Stomach (tissue), 9 donors: ENCODE measurements around the gene ZBTB7A. TPM values are rescaled to one million over a fixed set of nuclear protein-coding genes. Genes with fewer than 3 reads are reported as not detected.
"Not testable (repeated sequence)": the region's sequence is repeated elsewhere in the genome, so short reads cannot be mapped to it uniquely, and the experiment has no call there.

Experiments used
- DNase-seq, 2 donors: peaks; one replicate each; pipeline versions ENCODE4 v3.0.0 to v3.0.0-alpha.2; 2013 to 2019
- H3K27ac ChIP-seq, 5 donors: fragments of 200-600 bp in 4 of 5; sonication (generic) in 4 of 5; one replicate each; pipeline ENCODE4 v1.5.1; 2013 to 2019; ENCODE audit warnings: mild to moderate bottlenecking in 1 of 5, moderate library complexity in 1 of 5
- H3K27me3 ChIP-seq, 3 donors: fragments of 200-600 bp; sonication (generic); one replicate each; pipeline ENCODE4 v1.5.1; 2017 to 2019; ENCODE audit warnings: mixed run types in 1 of 3
- H3K36me3 ChIP-seq, 4 donors: fragments of 200-600 bp; sonication (generic); 1 replicate in 3 of 4; 2 replicates in 1 of 4; pipeline ENCODE4 v1.5.1; 2016 to 2019
- H3K4me1 ChIP-seq, 4 donors: fragments of 200-600 bp; sonication (generic); one replicate each; pipeline ENCODE4 v1.5.1; 2016 to 2019
- H3K4me3 ChIP-seq, 4 donors: fragments of 200-600 bp; sonication (generic) in 3 of 4; one replicate each; pipeline ENCODE4 v1.5.1; 2016 to 2019; ENCODE audit warnings: mild to moderate bottlenecking in 1 of 4
- H3K9me3 ChIP-seq, 4 donors: fragments of 200-600 bp; sonication (generic); one replicate each; pipeline ENCODE4 v1.5.1; 2016 to 2019
- CTCF ChIP-seq, 7 experiments: fragments of 450-650 bp in 4 of 7; fragments of 200-600 bp in 3 of 7; sonication (generic) in 3 of 7; IDR thresholded peaks; one replicate each; pipeline ENCODE4 v1.5.1; 2016 to 2019; ENCODE audit warnings: antibody characterized with exemption in 7 of 7, control low read depth in 2 of 7, mild to moderate bottlenecking in 1 of 7
- EP300 ChIP-seq: sonication (generic); formaldehyde crosslinking; IDR thresholded peaks from one replicate; pipeline ENCODE4 v1.6.1; 2017; ENCODE audit warnings: antibody characterized with exemption
- POLR2A ChIP-seq, 4 donors: fragments of 450-650 bp; IDR thresholded peaks; one replicate each; pipeline ENCODE4 v1.6.1; 2016; ENCODE audit warnings: antibody characterized with exemption in 4 of 4, control low read depth in 2 of 4, mild to moderate bottlenecking in 1 of 4, moderate library complexity in 1 of 4
- POLR2AphosphoS5 ChIP-seq, 3 donors: sonication (generic); formaldehyde crosslinking; IDR thresholded peaks; one replicate each; pipeline ENCODE4 v1.6.1; 2016; ENCODE audit warnings: antibody characterized with exemption in 3 of 3
- WGBS, 5 donors: extraction: QIAGEN DNeasy Blood & Tissue Kit in 3 of 5; methylation state at CpG; one replicate each; pipeline versions ENCODE4 v1.1.5 to v1.1.7; 2013 to 2018; 5-methylcytosine and 5-hydroxymethylcytosine counted together
- intact Hi-C: fragments of 100-400 bp; cut with DNase I; formaldehyde crosslinking; loops from one replicate; pipeline ENCODE4 v1.15.1; 2023; ENCODE audit warnings: low total_unique reads
- polyA plus RNA-seq, 3 donors: library from polyadenylated mRNA; stranded (reverse); fragments of 200-250 nt; gene quantifications; one replicate each; pipeline ENCODE4 v1.2.3, GENCODE V29; 2013
- total RNA-seq, 5 donors: library from RNA; depleted of rRNA; stranded (reverse); fragments of >200 nt; gene quantifications; one replicate each; pipeline versions ENCODE4 v1.1.0 to v1.2.3, GENCODE V29; 2014 to 2016
- donor health status: healthy with polysubstance abuse.
- donor health status: Bipolar disorder and iron deficiency.
- donor health status: healthy.

Gene ZBTB7A
- total and polyA plus RNA-seq, 8 donors: 8.0 to 274 (median 35.5) TPM

- DNase-seq: peak; percentile 87
- Histone ChIP-seq H3K4me3 (peak overlapping the region in 1 of 4 donors; percentile 11), H3K27ac (peak overlapping the region; percentile 76 to 98 (median 82)), H3K9me3 (no peaks in the 10 kb centered on the region), H3K27me3 (no peaks in the 10 kb centered on the region), H3K4me1 (peaks cover 70 to 94% (median 84%) of the 10 kb centered on the region in 4 donors), H3K36me3 (peaks cover 27 to 52% (median 47%) of the 10 kb centered on the region in 4 donors)
- intact Hi-C loops: no loop called here
- 26 to 56% (median 39%) methylated on average over 19 to 27 of the region's 27 CpGs for WGBS, 5 donors
- TF ChIP-seq EP300 (no peak), POLR2AphosphoS5 (IDR thresholded peaks at IDR 0.05) (peak; percentile 61 to 86 (median 65))
These were observed 54.4 kb downstream of the ZBTB7A start for GRCh38 chr19:4012092-4012974.

- Histone ChIP-seq H3K36me3 (peaks cover 27 to 44% (median 38%) of the 10 kb centered on the region in 4 donors), H3K4me3 (peak overlapping the region in 1 of 4 donors; percentile 88), H3K27ac (peak overlapping the region; percentile 28 to 98 (median 90)), H3K4me1 (peaks cover 75 to 91% (median 86%) of the 10 kb centered on the region in 4 donors)
- intact Hi-C loops, H3K9me3 ChIP-seq, H3K27me3 ChIP-seq, DNase-seq: not testable (repeated sequence)
- WGBS, 5 donors: 26 to 58% (median 31%) methylated on average over 6 of the region's 6 CpGs
These were observed 55.3 kb downstream of the ZBTB7A start for GRCh38 chr19:4011430-4011829.

GRCh38 chr19:4010808-4011110, 55.9 kb downstream of the ZBTB7A start:
- H3K36me3 ChIP-seq: peaks cover 24 to 38% (median 32%) of the 10 kb centered on the region in 4 donors
- intact Hi-C loops: no loop called here
- DNase-seq: no peak
- WGBS, 5 donors: 41 to 62% (median 50%) methylated on average over 14 of the region's 14 CpGs
- peak overlapping the region; percentile 28 to 98 (median 90) for H3K27ac ChIP-seq
- H3K9me3 ChIP-seq: no peaks in the 10 kb centered on the region
- TF ChIP-seq CTCF (IDR thresholded peaks at IDR 0.05) (no peak), POLR2AphosphoS5 (IDR thresholded peaks at IDR 0.05) (no peak), POLR2A (IDR thresholded peaks at IDR 0.05) (no peak), EP300 (no peak)
- no peaks in the 10 kb centered on the region for H3K27me3 ChIP-seq
- peak overlapping the region in 2 of 4 donors; percentile 88 to 98 for H3K4me3 ChIP-seq
- H3K4me1 ChIP-seq: peaks cover 75 to 90% (median 83%) of the 10 kb centered on the region in 4 donors

- Histone ChIP-seq H3K27me3 (no peaks in the 10 kb centered on the region), H3K4me3 (peak overlapping the region in 2 of 4 donors; percentile 88 to 98), H3K36me3 (peaks cover 19 to 32% (median 26%) of the 10 kb centered on the region in 4 donors), H3K9me3 (no peaks in the 10 kb centered on the region), H3K27ac (peak overlapping the region; percentile 22 to 98 (median 90)), H3K4me1 (peaks cover 69 to 85% (median 78%) of the 10 kb centered on the region in 4 donors)
- no peak for DNase-seq
- WGBS, 5 donors: 40 to 63% (median 44%) methylated on average over 11 to 24 of the region's 24 CpGs
- intact Hi-C loops: loop anchor here (10.0 kb wide), 1 partner anchor 45 kb away; no protein-coding TSS in a partner anchor
- TF ChIP-seq POLR2A (IDR thresholded peaks at IDR 0.05) (no peak), CTCF (IDR thresholded peaks at IDR 0.05) (no peak), POLR2AphosphoS5 (IDR thresholded peaks at IDR 0.05) (peak in 1 of 3 donors; percentile 37)
These were observed 56.5 kb downstream of the ZBTB7A start for GRCh38 chr19:4009990-4010807.
